HG02884 (cell line): ENCODE measurements around the gene AKT1S1.

Experiments used
- ATAC-seq: cut with Tn5 transposase; IDR thresholded peaks from one replicate; pipeline ENCODE4 v1.9.1; 2021; ENCODE audit warnings: mild to moderate bottlenecking, moderate library complexity; ENCODE audit not compliant: unreplicated experiment

Gene AKT1S1

GRCh38 chr19:49908480-49909420 lies 31.6 kb upstream of the AKT1S1 start:
- ATAC-seq: no peak

- ATAC-seq: no peak
Observed at GRCh38 chr19:49907745-49908446, 30.7 kb upstream of the AKT1S1 start.

GRCh38 chr19:49906879-49907564 lies 29.9 kb upstream of the AKT1S1 start:
- ATAC-seq: no peak

GRCh38 chr19:49904136-49904535 lies 27.0 kb upstream of the AKT1S1 start:
- no peak for ATAC-seq

- no peak for ATAC-seq
Observed at GRCh38 chr19:49896863-49897621, 19.9 kb upstream of the AKT1S1 start, which contains the start of gene IL4I1. IL4I1 (minus strand) TSS chr19:49896887; CDS start chr19:49896160, 727 bp downstream.

GRCh38 chr19:49895566-49896297 lies 18.6 kb upstream of the AKT1S1 start:
- ATAC-seq: no peak

GRCh38 chr19:49894879-49895565 lies 17.9 kb upstream of the AKT1S1 start:
- no peak for ATAC-seq

- ATAC-seq: no peak
Observed at GRCh38 chr19:49894011-49894664, 17.0 kb upstream of the AKT1S1 start.

- no peak for ATAC-seq
Observed at GRCh38 chr19:49892716-49893115, 15.6 kb upstream of the AKT1S1 start.

GRCh38 chr19:49891393-49891792 lies 14.2 kb upstream of the AKT1S1 start:
- no peak for ATAC-seq

- no peak for ATAC-seq
Observed at GRCh38 chr19:49890349-49891311, 13.5 kb upstream of the AKT1S1 start.

- no peak for ATAC-seq
Observed at GRCh38 chr19:49889687-49890348, 12.7 kb upstream of the AKT1S1 start.

GRCh38 chr19:49889038-49889686 lies 12.0 kb upstream of the AKT1S1 start:
- ATAC-seq: no peak

- ATAC-seq: no peak
Observed at GRCh38 chr19:49888510-49888824, 11.3 kb upstream of the AKT1S1 start.

- no peak for ATAC-seq
Observed at GRCh38 chr19:49887665-49888509, 10.7 kb upstream of the AKT1S1 start.
